Mesothelial cell of epicardium (in vitro differentiated cells): ENCODE measurements around the gene THADA. TPM values are rescaled to one million over a fixed set of nuclear protein-coding genes. Genes with fewer than 3 reads are reported as not detected.

ENCODE experiments used
- DNase-seq, 2 experiments: peaks; one replicate each; pipeline ENCODE4 v3.0.0; 2021; ENCODE audit warnings: low spot score in 2 of 2; ENCODE audit not compliant: unreplicated experiment in 2 of 2
- H3K27ac Mint-ChIP-seq: 2 replicates; pipeline ENCODE4 v1.8.0; 2021; ENCODE audit warnings: mixed read lengths
- H3K27me3 Mint-ChIP-seq: 2 replicates; pipeline ENCODE4 v1.8.0; 2021; ENCODE audit warnings: low read depth, mixed read lengths
- H3K36me3 Mint-ChIP-seq: 2 replicates; pipeline ENCODE4 v1.8.0; 2021; ENCODE audit warnings: mixed read lengths
- H3K4me1 Mint-ChIP-seq: 2 replicates; pipeline ENCODE4 v1.8.0; 2021; ENCODE audit warnings: mixed read lengths
- H3K4me3 Mint-ChIP-seq: 2 replicates; pipeline ENCODE4 v1.8.0; 2021; ENCODE audit warnings: mild to moderate bottlenecking, moderate library complexity, mixed read lengths
- H3K9me3 Mint-ChIP-seq: 2 replicates; pipeline ENCODE4 v1.8.0; 2021; ENCODE audit warnings: mixed read lengths
- total RNA-seq: library from RNA; stranded (reverse); gene quantifications from 3 replicates; pipeline ENCODE4 v1.2.1, GENCODE V29; 2021
- TF ChIP-seq, protein P1 (sequence below): fragments of 200-600 bp; sonication (generic); IDR thresholded peaks from one replicate; pipeline ENCODE4 v1.5.0; 2021; ENCODE audit warnings: antibody characterized with exemption; ENCODE audit not compliant: unreplicated experiment

Gene THADA
- total RNA-seq, 1 donor from 2014 or later, result 33.6 TPM

- Mint-ChIP-seq H3K27me3 (no peaks in the 10 kb centered on the region), H3K9me3 (no peaks in the 10 kb centered on the region), H3K4me3 (no peak overlapping the region), H3K4me1 (peaks cover 4% of the 10 kb centered on the region), H3K36me3 (no peaks in the 10 kb centered on the region), H3K27ac (peak overlapping the region; percentile 1)
- DNase-seq, result no peak
- TF ChIP-seq, protein P1, sequence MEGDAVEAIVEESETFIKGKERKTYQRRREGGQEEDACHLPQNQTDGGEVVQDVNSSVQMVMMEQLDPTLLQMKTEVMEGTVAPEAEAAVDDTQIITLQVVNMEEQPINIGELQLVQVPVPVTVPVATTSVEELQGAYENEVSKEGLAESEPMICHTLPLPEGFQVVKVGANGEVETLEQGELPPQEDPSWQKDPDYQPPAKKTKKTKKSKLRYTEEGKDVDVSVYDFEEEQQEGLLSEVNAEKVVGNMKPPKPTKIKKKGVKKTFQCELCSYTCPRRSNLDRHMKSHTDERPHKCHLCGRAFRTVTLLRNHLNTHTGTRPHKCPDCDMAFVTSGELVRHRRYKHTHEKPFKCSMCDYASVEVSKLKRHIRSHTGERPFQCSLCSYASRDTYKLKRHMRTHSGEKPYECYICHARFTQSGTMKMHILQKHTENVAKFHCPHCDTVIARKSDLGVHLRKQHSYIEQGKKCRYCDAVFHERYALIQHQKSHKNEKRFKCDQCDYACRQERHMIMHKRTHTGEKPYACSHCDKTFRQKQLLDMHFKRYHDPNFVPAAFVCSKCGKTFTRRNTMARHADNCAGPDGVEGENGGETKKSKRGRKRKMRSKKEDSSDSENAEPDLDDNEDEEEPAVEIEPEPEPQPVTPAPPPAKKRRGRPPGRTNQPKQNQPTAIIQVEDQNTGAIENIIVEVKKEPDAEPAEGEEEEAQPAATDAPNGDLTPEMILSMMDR, result no peak
Measured at GRCh38 chr2:43186679-43187374, 409.0 kb downstream of the THADA start.

GRCh38 chr2:43186321-43186678 lies 409.5 kb downstream of the THADA start:
- no peaks in the 10 kb centered on the region for H3K36me3 Mint-ChIP-seq
- H3K4me1 Mint-ChIP-seq, result peaks cover 4% of the 10 kb centered on the region
- TF ChIP-seq, protein P1, result no peak
- H3K4me3 Mint-ChIP-seq, result no peak overlapping the region
- no peaks in the 10 kb centered on the region for H3K9me3 Mint-ChIP-seq
- H3K27ac Mint-ChIP-seq, result peak overlapping the region; percentile 0
- no peaks in the 10 kb centered on the region for H3K27me3 Mint-ChIP-seq
- no peak for DNase-seq

DNA sequence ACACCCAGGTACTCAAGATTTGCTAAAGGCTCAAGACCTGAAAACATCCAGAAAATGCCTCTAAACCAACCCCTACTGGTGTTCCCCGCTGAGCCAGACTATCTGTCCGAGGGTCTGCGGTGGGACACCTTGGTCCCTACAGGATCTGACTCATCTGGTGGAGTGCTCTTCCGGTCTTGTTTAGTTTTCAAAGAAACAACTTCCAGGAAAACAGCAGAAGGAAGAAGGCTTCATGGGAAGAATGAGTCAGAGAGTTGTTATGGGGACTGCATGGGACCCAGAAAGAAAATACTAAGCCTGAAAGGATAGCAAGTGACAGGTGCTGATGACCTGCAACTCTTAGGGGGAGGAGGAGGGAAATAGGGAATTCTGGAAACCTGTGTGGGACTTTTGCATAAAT lies 410.7 kb downstream of the THADA start:
- H3K36me3 Mint-ChIP-seq, result no peaks in the 10 kb centered on the region
- H3K27me3 Mint-ChIP-seq, result no peaks in the 10 kb centered on the region
- H3K27ac Mint-ChIP-seq, result no peak overlapping the region
- H3K4me1 Mint-ChIP-seq, result peaks cover 4% of the 10 kb centered on the region
- no peak for DNase-seq
- H3K9me3 Mint-ChIP-seq, result no peaks in the 10 kb centered on the region
- TF ChIP-seq, protein P1, result no peak
- no peak overlapping the region for H3K4me3 Mint-ChIP-seq

- H3K4me3 Mint-ChIP-seq, result no peak overlapping the region
- H3K9me3 Mint-ChIP-seq, result no peaks in the 10 kb centered on the region
- H3K27ac Mint-ChIP-seq, result peak overlapping the region; percentile 47
- H3K27me3 Mint-ChIP-seq, result no peaks in the 10 kb centered on the region
- DNase-seq, result no peak
- H3K36me3 Mint-ChIP-seq, result no peaks in the 10 kb centered on the region
- H3K4me1 Mint-ChIP-seq, result peaks cover 4% of the 10 kb centered on the region
- TF ChIP-seq, protein P1, result no peak
Measured at GRCh38 chr2:43184339-43184895, 411.4 kb downstream of the THADA start.

GRCh38 chr2:43183743-43184142 lies 412.1 kb downstream of the THADA start:
- peaks cover 11% of the 10 kb centered on the region for H3K4me1 Mint-ChIP-seq
- no peak overlapping the region for H3K27ac Mint-ChIP-seq
- H3K4me3 Mint-ChIP-seq, result no peak overlapping the region
- H3K36me3 Mint-ChIP-seq, result no peaks in the 10 kb centered on the region
- H3K27me3 Mint-ChIP-seq, result no peaks in the 10 kb centered on the region
- TF ChIP-seq, protein P1, result no peak
- H3K9me3 Mint-ChIP-seq, result no peaks in the 10 kb centered on the region
- no peak for DNase-seq

- no peaks in the 10 kb centered on the region for H3K36me3 Mint-ChIP-seq
- H3K9me3 Mint-ChIP-seq, result no peaks in the 10 kb centered on the region
- no peak overlapping the region for H3K4me3 Mint-ChIP-seq
- DNase-seq, result no peak
- H3K27me3 Mint-ChIP-seq, result no peaks in the 10 kb centered on the region
- H3K27ac Mint-ChIP-seq, result no peak overlapping the region
- TF ChIP-seq, protein P1, result no peak
- peaks cover 24% of the 10 kb centered on the region for H3K4me1 Mint-ChIP-seq
Measured at GRCh38 chr2:43180897-43181296, 414.9 kb downstream of the THADA start.
